NCI-H1048 (cell line): ENCODE measurements around the gene KCNE3.

Experiments used
- DNase-seq: peaks from one replicate; lab custom pipeline; 2025; lab: John Stamatoyannopoulos, UW

The KCNE3 gene, protein sequence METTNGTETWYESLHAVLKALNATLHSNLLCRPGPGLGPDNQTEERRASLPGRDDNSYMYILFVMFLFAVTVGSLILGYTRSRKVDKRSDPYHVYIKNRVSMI

DNA sequence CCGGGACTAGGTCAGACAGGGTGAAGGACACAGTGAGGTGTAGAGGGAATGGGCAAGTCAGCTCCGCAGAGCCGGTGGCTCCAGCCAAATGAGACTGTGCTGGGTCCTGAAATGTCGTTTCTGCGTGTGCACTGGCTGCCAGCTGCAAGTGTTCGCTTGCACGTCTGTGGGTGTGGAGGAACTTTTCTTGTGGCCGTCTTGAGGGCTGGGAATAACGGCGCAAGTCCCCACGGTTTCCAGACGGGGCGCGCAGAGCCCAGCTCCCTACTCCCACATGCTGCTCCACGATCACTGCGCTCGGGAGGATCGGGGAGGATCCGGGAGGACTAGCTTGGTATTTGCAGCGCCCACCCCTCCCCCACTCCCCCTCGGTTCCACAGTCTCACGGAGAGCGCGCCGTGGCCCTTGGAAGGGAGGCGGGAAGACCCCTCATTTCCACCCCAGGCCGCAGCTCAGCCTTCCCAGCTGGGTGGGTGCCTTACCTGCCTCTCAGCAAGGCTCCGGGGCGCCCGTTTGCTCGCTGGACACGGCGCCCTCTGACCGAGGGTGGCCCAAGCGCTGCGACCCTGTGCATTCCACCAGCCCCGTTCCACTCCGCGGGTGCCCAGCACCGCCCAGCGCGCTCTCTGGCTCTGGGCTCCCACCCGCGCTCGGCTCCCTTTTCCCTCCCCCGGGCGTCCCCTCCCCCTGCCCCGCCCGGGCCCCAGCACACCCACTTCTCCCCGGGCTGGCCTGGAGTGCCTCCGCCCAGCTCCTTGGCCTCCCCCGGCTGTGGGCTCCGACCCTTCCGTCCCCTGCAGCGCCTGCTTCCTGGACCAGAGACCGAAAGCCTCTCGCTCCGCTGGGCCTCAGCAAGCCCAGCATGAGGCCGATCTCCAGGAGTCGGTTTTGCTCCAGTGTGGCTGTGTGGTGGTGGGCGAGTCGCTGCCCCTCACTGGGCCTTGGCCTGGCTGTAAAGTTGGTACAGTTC lies at the start of gene KCNE3:
Gene KCNE3 (minus strand): TSS at position 634 of the 970 bp plus-strand sequence. CDS start 9,986 bp downstream, outside the sequence.
- no peak for DNase-seq

- DNase-seq = no peak
These were observed 40.2 kb upstream of the KCNE3 start for GRCh38 chr11:74507582-74507981.

DNA sequence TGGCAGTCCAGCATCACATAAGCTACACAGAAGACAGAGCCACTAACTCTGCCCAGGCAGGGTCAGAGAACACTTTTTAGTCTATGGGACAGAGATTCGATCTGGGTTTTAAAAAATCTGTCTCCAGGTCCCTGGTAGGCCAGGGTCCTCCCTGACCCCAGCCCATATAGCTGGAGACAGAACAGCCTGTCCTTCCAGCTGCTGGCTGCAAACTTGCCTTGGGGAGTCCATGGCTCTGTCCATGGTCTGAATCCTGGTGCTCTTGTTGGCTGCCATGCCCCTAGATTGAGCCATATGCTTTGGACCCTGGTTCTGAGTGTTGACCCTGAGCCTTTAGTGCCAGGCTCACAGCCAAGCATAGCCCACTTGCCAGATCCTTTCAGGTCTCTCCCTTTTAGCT lies 39.5 kb upstream of the KCNE3 start:
- DNase-seq = no peak

GRCh38 chr11:74505911-74506310 lies 38.6 kb upstream of the KCNE3 start:
- no peak for DNase-seq

DNA sequence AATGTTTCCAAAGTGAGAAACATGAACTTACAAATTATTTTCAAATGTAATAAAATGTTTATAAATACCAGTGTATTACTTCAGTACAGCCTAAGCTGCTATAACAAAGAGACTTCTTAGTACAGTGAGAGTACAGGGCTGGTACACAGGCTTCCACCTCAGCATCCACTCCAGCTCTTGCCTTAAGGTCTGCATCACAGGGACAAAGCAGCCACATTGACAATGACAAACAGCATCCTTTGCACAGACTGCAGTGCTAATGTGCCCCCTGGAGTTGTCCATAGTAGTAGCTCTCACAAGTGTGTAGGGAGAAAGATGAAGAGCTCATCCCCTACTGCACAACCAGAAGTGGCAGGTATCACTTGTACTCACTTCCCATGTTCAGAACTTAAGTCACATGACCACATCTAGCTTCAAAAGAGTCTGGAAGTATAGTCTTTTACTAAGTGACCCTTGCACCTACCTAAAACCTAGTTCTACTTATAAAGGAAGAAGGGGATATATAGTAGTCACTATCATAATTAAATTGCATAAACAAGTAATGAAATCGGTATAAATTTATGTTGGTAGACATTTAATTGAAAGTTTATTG lies 36.8 kb upstream of the KCNE3 start:
- DNase-seq = no peak

DNA sequence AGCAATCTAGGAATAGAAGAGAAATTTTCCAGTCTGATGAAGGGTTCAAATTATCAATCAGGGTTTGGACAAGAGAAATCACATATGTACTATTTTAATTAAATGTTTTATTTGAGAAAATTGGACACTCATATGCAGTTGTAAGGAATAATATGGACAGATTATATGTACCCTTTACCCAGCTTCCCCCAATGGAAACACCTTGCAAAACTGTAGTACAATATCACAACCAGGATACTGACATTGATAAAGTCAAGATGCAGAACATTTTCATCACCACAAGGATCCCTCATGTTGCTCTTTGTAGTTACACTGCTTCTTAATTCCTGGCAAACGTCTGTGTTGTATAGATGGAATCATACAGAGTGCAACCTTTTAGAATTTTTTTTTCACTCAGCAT lies 27.6 kb upstream of the KCNE3 start:
- DNase-seq = no peak

- no peak for DNase-seq
These were observed 26.7 kb upstream of the KCNE3 start for GRCh38 chr11:74493791-74494630.

- DNase-seq = peak; percentile 97
These were observed 25.8 kb upstream of the KCNE3 start, which contains the start of gene LIPT2 for GRCh38 chr11:74492974-74493790. TSS of gene LIPT2 (minus strand) at chr11:74493724. CDS start at chr11:74493703, 21 bp downstream.

- no peak for DNase-seq
These were observed 24.7 kb upstream of the KCNE3 start for GRCh38 chr11:74492084-74492483.

GRCh38 chr11:74490941-74491340 lies 23.6 kb upstream of the KCNE3 start:
- DNase-seq = no peak

- DNase-seq = no peak
These were observed 20.5 kb upstream of the KCNE3 start for GRCh38 chr11:74487875-74488274.

DNA sequence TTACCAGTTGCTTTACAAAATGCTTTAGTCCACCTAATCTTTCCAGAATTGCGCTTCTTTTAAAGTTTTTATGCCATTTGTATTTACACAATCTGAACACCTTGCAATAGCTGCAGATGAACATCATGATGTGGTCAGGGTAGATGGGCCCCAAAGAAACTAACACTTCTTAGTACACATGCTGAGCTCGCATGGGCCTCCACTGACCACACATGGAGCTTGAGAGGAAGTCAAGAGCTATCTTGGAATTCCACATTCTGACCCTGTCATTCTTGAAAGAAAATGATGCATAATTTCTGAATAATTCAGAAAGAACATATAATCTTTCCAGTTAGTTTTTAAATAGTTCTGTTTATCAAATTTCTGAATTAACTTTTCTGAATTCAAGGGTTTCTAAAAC lies 18.5 kb upstream of the KCNE3 start:
- DNase-seq = no peak

GRCh38 chr11:74480688-74481417 lies 13.5 kb upstream of the KCNE3 start:
- DNase-seq = no peak

GRCh38 chr11:74479732-74480123 lies 12.4 kb upstream of the KCNE3 start:
- DNase-seq = no peak

GRCh38 chr11:74478877-74479731 lies 11.8 kb upstream of the KCNE3 start:
- DNase-seq = no peak

GRCh38 chr11:74476536-74476935 lies 9.2 kb upstream of the KCNE3 start:
- DNase-seq = no peak

DNA sequence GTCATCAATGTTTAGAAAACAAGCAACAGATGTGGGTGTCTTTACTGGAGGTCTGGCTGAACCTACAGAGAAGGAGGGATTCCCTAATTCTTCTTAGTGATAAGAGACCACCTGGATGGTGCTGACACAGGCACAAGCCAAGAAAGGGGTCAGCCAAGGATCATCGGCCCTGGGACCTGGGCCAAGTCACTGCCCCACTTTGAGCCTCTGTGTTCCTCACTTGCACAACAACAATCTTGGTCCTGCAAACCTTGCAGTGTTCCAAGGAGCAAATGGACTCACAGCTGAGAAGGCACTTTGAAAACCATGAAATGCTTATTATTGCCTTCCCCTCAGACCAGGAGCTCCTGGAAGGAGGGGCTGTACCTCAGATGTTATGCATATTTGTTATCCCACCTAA lies 7.0 kb upstream of the KCNE3 start:
- no peak for DNase-seq

DNA sequence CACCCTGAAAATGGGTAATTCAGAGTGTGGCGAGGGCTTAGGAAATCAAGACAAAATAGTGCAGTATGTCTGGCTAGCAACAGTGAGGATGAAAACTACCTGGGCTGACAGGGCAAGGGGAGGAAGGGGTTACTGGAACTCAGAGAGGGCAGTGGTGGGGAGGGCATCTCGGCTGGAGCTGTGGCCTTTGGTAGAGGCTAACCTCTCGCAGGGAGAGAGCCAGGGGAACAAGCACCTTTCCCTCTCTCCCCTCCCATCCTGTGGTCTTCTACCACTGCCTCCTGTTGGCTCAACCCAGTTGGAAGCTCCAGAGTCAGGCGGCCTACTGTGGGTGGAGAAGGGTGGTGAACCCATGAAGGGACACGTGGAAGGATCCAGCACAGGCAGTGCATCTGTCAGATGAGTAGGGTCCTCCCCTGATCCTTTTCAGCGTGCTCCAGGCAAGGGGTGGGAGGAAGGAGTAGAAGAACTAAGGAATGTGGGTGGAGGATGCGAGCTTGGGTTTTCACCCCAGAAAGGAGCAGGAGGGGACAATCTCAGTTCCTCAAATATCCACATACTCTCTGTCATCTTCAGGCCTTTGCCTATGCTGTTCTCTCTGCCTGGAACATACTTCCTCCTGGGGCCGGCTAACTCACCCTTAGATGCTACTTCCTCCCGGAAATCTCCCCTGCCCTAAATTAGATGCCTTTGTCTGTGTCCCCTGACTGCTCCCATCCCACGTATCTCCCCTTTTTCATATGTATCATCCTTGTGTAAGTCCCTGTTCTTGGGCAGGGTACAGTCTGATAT lies 6.2 kb upstream of the KCNE3 start:
- DNase-seq = no peak
